GM12891 (cell line): ENCODE measurements around the gene TCEANC2.

Experiments used
- DNase-seq: peaks from one replicate; pipeline ENCODE4 v3.0.0; 2011; ENCODE audit warnings: low spot score; ENCODE audit not compliant: insufficient read length
- FAIRE-seq: peaks from 2 replicates; lab custom pipeline; 2011; peaks lifted over from hg19 to GRCh38; lab: Jason Lieb, UNC
- PAX5 ChIP-seq: IDR thresholded peaks from 2 replicates; pipeline ENCODE4 v1.6.1; 2011; ENCODE audit warnings: low read length, moderate library complexity, mild to moderate bottlenecking; ENCODE audit not compliant: insufficient read depth, severe bottlenecking
- POLR2A ChIP-seq: IDR thresholded peaks from 2 replicates; pipeline ENCODE4 v1.6.1; 2011; ENCODE audit warnings: low read depth, low read length, control low read depth
- POLR2AphosphoS5 ChIP-seq: IDR thresholded peaks from 2 replicates; pipeline ENCODE4 v1.6.1; 2011; ENCODE audit warnings: low read depth, low read length, control low read depth
- POU2F2 ChIP-seq: IDR thresholded peaks from 2 replicates; pipeline ENCODE4 v1.6.1; 2011; ENCODE audit warnings: low read depth, mild to moderate bottlenecking, control low read depth, low read length, moderate library complexity
- SPI1 ChIP-seq: IDR thresholded peaks from 2 replicates; pipeline ENCODE4 v1.6.1; 2011; ENCODE audit warnings: low read depth, low read length, control low read depth
- TAF1 ChIP-seq: IDR thresholded peaks from 2 replicates; pipeline ENCODE4 v1.6.1; 2011; ENCODE audit warnings: low read depth, low read length, control low read depth

Gene TCEANC2

GRCh38 chr1:54138994-54139393 lies 85.6 kb downstream of the TCEANC2 start:
- FAIRE-seq (no peak), DNase-seq (no peak)
- no peak for TF ChIP-seq SPI1
- no peak for TF ChIP-seq POU2F2
- no peak for TF ChIP-seq POLR2AphosphoS5
- TF ChIP-seq POLR2A = no peak

- no peak for TF ChIP-seq PAX5
- no peak for TF ChIP-seq POLR2AphosphoS5
- no peak for TF ChIP-seq SPI1
- TF ChIP-seq TAF1 = no peak
- no peak for TF ChIP-seq POLR2A
- TF ChIP-seq POU2F2 = no peak
- FAIRE-seq = no peak
- no peak for DNase-seq
These were observed 86.3 kb downstream of the TCEANC2 start for GRCh38 chr1:54139711-54140110.

DNA sequence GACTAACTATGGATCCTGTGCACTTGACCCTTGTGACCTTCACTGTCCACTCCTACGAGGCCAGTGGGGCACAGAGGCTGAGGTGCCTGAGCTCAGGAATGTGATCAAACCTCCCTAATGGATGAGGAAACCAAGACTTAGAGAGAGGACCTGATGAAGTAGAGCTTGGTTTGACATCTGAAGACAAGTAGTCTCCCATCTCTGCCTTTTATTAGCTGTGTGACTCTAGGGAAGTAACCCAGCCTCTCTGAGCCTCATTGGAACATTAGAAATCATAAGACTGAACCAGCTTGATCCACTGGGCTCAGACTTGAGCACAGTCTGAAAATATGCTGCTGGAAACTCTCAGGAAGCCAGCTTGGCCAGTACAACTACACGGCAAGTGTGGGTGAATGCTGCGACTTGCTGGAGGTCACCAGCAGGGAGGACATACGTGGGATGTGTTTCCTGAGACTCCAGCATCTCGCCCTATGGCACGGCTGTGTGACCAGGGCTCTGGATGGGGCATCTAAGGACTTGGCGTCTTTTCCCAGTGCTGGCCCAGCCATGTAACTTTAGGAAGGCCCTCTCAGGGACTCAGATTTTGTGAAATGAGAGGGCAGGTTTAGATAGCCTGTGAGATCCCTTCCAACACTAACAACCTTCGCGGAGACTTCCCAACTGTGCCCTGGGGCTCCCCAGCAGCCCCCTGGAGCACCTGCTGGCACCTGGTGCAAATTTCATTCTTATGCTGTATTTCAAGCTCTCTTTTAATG lies 88.9 kb downstream of the TCEANC2 start:
- TF ChIP-seq POLR2AphosphoS5 (no peak), SPI1 (no peak), POLR2A (no peak), TAF1 (no peak), POU2F2 (no peak), PAX5 (no peak)
- FAIRE-seq (no peak), DNase-seq (no peak)

DNA sequence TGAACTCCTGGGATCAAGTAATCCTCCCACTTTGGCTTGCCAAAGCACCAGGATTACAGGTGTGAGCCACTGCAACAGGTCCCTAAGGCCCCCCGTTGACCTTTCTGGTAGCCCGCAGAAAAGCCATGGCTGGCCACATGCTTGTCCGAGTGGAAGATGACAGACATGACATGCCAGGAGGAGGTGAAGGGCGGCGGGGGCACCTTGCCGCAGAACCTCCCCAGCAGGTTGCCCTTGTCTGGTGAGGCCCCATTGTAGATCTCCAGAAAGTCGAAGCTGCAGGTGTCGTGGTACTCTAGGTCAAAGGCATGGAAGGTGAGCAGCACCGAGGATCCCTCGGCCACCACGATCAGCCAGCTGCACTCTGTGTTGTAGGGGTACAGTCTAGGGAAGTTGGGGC lies 91.0 kb downstream of the TCEANC2 start:
- DNase-seq = no peak
- TF ChIP-seq PAX5 (no peak), POLR2A (no peak), SPI1 (no peak), TAF1 (no peak), POU2F2 (no peak), POLR2AphosphoS5 (no peak)
- FAIRE-seq = no peak

DNA sequence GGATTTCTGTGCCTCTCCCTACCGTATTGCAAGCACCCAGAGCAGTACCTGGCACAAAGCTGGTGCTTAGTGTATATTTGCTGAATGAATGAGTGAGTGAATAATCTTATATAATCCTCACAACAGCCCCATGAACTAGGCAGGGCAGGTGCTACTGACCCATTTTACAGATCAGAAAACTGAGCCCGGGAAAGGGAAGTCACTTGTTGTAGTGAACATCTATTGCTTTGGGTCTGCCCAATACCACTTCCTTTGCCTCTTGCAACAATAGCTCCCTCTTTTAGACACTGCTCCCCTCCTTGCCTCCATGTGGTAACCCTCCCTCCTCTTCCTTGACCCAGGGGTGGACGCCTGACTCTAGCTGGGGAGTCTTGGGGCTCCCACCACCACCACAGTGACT lies 96.3 kb downstream of the TCEANC2 start:
- TF ChIP-seq POLR2AphosphoS5 (no peak), TAF1 (no peak), SPI1 (no peak), POLR2A (no peak), POU2F2 (no peak), PAX5 (no peak)
- FAIRE-seq (no peak), DNase-seq (no peak)

DNA sequence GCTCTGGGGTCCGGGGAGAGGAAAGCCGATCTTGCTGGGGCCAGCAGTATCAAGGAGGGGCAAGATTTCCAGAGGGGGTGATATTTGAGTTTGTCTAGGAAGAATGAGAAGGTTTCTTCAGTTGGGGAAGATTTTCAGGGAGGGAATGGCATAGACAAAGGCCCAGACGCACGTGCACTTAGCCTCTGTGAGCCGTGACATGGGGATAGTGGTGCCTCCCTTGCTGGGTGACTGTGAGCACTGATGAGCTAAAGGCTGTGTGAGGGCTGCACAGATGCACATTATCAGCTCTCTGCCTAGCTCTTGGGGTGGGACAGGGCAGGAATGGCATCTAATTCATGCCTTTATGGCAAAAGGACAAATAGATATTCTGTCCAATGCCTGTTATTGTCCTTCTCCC lies 97.6 kb downstream of the TCEANC2 start:
- DNase-seq = no peak
- TF ChIP-seq POU2F2 (no peak), PAX5 (no peak), POLR2A (no peak), POLR2AphosphoS5 (no peak), SPI1 (no peak), TAF1 (no peak)
- FAIRE-seq = no peak

DNA sequence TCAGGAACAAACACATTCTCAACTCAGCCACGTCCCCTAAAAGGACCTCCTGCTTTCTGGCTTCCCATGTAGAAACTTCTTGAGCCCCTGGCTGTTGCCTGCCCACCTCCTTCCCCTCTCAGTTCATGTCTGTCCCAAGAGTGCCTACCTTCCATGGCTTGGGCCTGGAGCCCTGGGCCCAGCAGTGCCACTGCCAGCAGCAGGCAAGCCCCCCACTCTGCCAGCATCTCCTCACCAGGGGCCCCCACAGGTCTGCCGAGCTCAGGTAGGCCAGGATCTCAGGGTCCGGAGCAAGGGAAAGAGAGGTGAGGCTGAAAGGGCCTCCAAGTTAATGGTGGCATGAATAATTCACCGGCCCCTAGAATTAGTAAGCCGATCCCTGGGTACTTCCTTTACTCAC lies 99.3 kb downstream of the TCEANC2 start, which contains the start of gene CDCP2:
Gene CDCP2 (minus strand): TSS at position 305 of the 400 bp plus-strand sequence. CDS start 78 bp downstream, at position 227.
- TF ChIP-seq POLR2AphosphoS5 (no peak), POU2F2 (no peak), TAF1 (no peak), SPI1 (no peak), PAX5 (no peak), POLR2A (no peak)
- no peak for DNase-seq
- no peak for FAIRE-seq

- no peak for FAIRE-seq
- TF ChIP-seq SPI1 = no peak
- TF ChIP-seq POU2F2 = no peak
- no peak for TF ChIP-seq TAF1
- TF ChIP-seq POLR2A = no peak
- TF ChIP-seq POLR2AphosphoS5 = no peak
- no peak for TF ChIP-seq PAX5
- no peak for DNase-seq
These were observed 100.4 kb downstream of the TCEANC2 start for GRCh38 chr1:54153535-54154439.
